GM11168 (cell line): Measurements from ENCODE around the gene TIMELESS.

Experiments
- in situ Hi-C: fragments of 300-500 bp; cut with MboI; formaldehyde crosslinking; loops from one replicate; pipeline ENCODE4 v1.12.0; 2022; ENCODE audit warnings: low sequenced_read_pairs; ENCODE audit not compliant: unreplicated experiment

TIMELESS gene

GRCh38 chr12:56366948-56367347, 82.3 kb downstream of the TIMELESS start:
- in situ Hi-C loops: no loop called here
